ENCODE measurements around the gene NUPR1.

NUPR1 gene

GRCh38 chr16:28544998-28545397 is 6.2 kb upstream of the NUPR1 start:
- no peak for TF ChIP-seq EP300 (IDR thresholded peaks at IDR 0.05; ENCODE audit: borderline replicate concordance)
- no peak for TF ChIP-seq REST (IDR thresholded peaks at IDR 0.05; ENCODE audit: low read depth)
- TF ChIP-seq TAF1 (IDR thresholded peaks at IDR 0.05; ENCODE audit: low read depth) = no peak
- no peak for TF ChIP-seq TCF12 (IDR thresholded peaks at IDR 0.05; ENCODE audit: low read depth)
- TF ChIP-seq CEBPB (IDR thresholded peaks at IDR 0.05) = no peak
- TF ChIP-seq RAD21 (IDR thresholded peaks at IDR 0.05; ENCODE audit: low read depth) = no peak
- TF ChIP-seq NFIC (IDR thresholded peaks at IDR 0.05) = no peak

GRCh38 chr16:28543072-28543471 is 4.3 kb upstream of the NUPR1 start:
- TF ChIP-seq EGR1 (IDR thresholded peaks at IDR 0.05) (no peak), CREB1 (IDR thresholded peaks at IDR 0.05; ENCODE audit: low read depth) (no peak), TCF12 (IDR thresholded peaks at IDR 0.05; ENCODE audit: low read depth) (no peak)

- TF ChIP-seq ZBTB7A (IDR thresholded peaks at IDR 0.05; ENCODE audit: low read depth) = no peak
- no peak for TF ChIP-seq CREB1 (IDR thresholded peaks at IDR 0.05; ENCODE audit: low read depth)
Measured at GRCh38 chr16:28542646-28543045, 3.9 kb upstream of the NUPR1 start.

- no peak for TF ChIP-seq CREB1 (IDR thresholded peaks at IDR 0.05; ENCODE audit: low read depth)
- TF ChIP-seq EP300 (IDR thresholded peaks at IDR 0.05; ENCODE audit: borderline replicate concordance) = no peak
- no peak for TF ChIP-seq ZBTB7A (IDR thresholded peaks at IDR 0.05; ENCODE audit: low read depth)
Measured at GRCh38 chr16:28540346-28540745, 1.6 kb upstream of the NUPR1 start.

GRCh38 chr16:28537964-28538732 is 626 bp downstream of the NUPR1 start:
- TF ChIP-seq CEBPB (IDR thresholded peaks at IDR 0.05) (no peak), TCF12 (IDR thresholded peaks at IDR 0.05; ENCODE audit: low read depth) (no peak), REST (IDR thresholded peaks at IDR 0.05; ENCODE audit: low read depth) (no peak), CREB1 (IDR thresholded peaks at IDR 0.05; ENCODE audit: low read depth) (no peak)

- TF ChIP-seq CREB1 (IDR thresholded peaks at IDR 0.05; ENCODE audit: low read depth) = no peak
- no peak for TF ChIP-seq EP300 (IDR thresholded peaks at IDR 0.05; ENCODE audit: borderline replicate concordance)
- no peak for TF ChIP-seq USF1 (IDR thresholded peaks at IDR 0.05)
- no peak for TF ChIP-seq REST (IDR thresholded peaks at IDR 0.05; ENCODE audit: low read depth)
- TF ChIP-seq EGR1 (IDR thresholded peaks at IDR 0.05) = no peak
- no peak for TF ChIP-seq MAX (IDR thresholded peaks at IDR 0.05)
- TF ChIP-seq TEAD4 (IDR thresholded peaks at IDR 0.05) = no peak
- no peak for TF ChIP-seq NFIC (IDR thresholded peaks at IDR 0.05)
- no peak for TF ChIP-seq TCF12 (IDR thresholded peaks at IDR 0.05; ENCODE audit: low read depth)
- TF ChIP-seq RAD21 (IDR thresholded peaks at IDR 0.05; ENCODE audit: low read depth) = no peak
- no peak for TF ChIP-seq CEBPB (IDR thresholded peaks at IDR 0.05)
- no peak for TF ChIP-seq FOXM1 (IDR thresholded peaks at IDR 0.05; ENCODE audit: borderline replicate concordance, low read depth)
- TF ChIP-seq ZBTB7A (IDR thresholded peaks at IDR 0.05; ENCODE audit: low read depth) = no peak
- TF ChIP-seq TAF1 (IDR thresholded peaks at IDR 0.05; ENCODE audit: low read depth) = no peak
Measured at GRCh38 chr16:28537076-28537475, 1.7 kb downstream of the NUPR1 start.
